Uterus (tissue), 2 donors: Measurements from ENCODE around the gene ERC2.

Source experiments
- POLR2A ChIP-seq, 2 donors: fragments of 450-650 bp; IDR thresholded peaks; one replicate each; pipeline ENCODE4 v1.6.1; 2016; ENCODE audit warnings: antibody characterized with exemption in 2 of 2, mild to moderate bottlenecking in 1 of 2, moderate library complexity in 1 of 2
- TF ChIP-seq, protein P1 (sequence below), 4 experiments: fragments of 200-600 bp in 2 of 4; fragments of 450-650 bp in 2 of 4; sonication (generic) in 2 of 4; IDR thresholded peaks; one replicate each; pipeline ENCODE4 v1.5.1; 2016 to 2019; ENCODE audit warnings: antibody characterized with exemption in 4 of 4, mild to moderate bottlenecking in 2 of 4, moderate library complexity in 1 of 4

- TF ChIP-seq, protein P1, sequence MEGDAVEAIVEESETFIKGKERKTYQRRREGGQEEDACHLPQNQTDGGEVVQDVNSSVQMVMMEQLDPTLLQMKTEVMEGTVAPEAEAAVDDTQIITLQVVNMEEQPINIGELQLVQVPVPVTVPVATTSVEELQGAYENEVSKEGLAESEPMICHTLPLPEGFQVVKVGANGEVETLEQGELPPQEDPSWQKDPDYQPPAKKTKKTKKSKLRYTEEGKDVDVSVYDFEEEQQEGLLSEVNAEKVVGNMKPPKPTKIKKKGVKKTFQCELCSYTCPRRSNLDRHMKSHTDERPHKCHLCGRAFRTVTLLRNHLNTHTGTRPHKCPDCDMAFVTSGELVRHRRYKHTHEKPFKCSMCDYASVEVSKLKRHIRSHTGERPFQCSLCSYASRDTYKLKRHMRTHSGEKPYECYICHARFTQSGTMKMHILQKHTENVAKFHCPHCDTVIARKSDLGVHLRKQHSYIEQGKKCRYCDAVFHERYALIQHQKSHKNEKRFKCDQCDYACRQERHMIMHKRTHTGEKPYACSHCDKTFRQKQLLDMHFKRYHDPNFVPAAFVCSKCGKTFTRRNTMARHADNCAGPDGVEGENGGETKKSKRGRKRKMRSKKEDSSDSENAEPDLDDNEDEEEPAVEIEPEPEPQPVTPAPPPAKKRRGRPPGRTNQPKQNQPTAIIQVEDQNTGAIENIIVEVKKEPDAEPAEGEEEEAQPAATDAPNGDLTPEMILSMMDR (IDR thresholded peaks at IDR 0.05), result no peak
- TF ChIP-seq POLR2A (IDR thresholded peaks at IDR 0.05), result no peak
Observed at GRCh38 chr3:56001537-56001936, 466.7 kb downstream of the ERC2 start.
